HG02885 (cell line): ENCODE results near the gene GIPC2.

Experiments used
- ATAC-seq: cut with Tn5 transposase; IDR thresholded peaks from one replicate; pipeline ENCODE4 v1.9.1; 2021; ENCODE audit warnings: mild to moderate bottlenecking; ENCODE audit not compliant: unreplicated experiment, poor library complexity

The GIPC2 gene

DNA sequence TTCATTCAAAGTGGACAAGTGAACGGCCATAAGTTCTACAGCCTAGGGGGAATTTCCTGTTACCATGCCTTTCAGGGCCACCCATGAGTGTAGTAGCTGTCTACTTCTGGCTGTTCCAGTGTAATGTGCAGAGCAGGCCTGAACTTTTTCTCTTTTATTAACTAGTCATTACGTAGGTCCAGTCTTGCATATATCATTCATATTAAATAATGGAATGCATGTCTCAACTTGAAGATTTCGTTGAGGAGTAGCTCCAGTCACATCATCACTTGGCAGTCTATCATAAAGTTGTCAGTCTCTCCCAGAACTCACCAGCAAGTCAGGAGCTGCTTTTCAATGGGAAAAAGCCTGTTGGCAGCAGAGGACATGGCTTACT lies 12.0 kb upstream of the GIPC2 start:
- ATAC-seq = no peak

DNA sequence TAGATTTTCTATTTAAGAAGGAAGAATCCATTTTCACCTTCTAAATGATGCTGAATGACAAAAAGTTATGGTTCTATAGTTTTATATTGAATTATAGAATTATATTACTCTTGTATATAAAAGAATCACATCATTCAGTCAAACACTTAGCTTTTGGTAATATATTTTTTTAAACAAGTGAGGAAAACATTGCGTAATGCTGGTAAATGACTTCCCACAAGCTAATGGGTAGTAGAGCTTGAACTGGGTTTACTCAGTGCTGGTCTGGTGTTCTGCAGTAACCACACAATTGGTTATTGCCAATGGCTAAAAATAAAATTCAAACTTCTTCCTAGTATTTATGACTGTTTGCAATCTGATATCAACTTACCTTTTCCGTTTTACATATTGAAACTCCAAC lies 10.6 kb upstream of the GIPC2 start:
- ATAC-seq = no peak

DNA sequence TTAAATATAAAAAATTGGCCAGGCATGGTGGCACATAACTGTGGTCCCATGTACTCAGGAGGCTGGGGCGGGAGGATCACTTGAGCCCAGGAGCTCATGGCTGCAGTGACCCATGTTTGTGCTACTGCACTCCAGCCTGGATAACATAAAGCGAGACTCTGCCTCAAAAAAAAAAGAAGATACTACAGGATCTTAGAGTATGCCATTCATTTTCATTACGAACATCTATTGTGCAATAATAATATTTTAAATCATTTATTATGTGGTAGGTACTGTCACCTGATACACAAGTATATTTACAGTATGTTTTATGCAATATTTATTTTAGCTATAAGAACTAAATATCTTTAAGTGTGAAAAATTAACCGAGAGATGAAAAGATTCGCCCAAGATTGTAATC lies 9.3 kb upstream of the GIPC2 start:
- ATAC-seq = no peak

DNA sequence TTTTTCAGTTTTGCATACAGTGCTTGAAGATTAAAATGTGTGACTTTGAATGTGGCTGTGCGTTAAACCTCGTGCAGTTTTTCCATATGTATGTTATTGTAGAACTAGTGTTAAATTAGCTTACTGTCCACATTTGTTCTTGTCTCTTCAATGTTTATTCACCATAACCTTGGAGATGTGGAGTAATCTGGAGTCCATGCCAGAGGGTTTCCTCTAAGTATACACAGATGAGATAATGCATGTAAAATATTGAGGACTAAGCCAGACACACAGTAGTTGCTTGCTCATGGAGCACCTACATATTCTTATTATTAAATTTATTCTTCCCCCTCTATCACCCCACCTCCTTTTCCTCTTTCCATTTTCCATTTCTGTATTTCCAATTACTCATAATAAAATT lies 7.7 kb upstream of the GIPC2 start:
- no peak for ATAC-seq

DNA sequence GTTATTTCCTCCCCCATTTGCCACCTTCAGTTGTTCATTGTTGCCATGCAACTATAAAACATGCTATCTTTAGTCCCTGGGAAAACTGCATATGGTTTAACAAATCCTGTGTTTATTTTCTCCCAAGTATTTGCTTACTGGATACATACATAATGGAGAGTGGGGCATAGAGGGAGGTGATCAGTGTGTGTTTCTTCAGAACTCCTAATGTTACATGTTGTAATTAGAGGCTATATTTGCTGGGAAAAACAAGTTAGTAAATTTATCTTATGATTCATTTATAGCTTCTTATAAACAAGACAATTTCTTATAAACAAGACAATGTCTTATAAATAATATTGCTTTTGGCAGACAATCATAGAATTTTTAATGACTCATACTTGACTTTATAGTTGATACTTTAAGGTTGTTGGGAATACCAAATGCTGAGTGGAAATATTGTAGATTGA lies 7.3 kb upstream of the GIPC2 start:
- ATAC-seq = no peak

DNA sequence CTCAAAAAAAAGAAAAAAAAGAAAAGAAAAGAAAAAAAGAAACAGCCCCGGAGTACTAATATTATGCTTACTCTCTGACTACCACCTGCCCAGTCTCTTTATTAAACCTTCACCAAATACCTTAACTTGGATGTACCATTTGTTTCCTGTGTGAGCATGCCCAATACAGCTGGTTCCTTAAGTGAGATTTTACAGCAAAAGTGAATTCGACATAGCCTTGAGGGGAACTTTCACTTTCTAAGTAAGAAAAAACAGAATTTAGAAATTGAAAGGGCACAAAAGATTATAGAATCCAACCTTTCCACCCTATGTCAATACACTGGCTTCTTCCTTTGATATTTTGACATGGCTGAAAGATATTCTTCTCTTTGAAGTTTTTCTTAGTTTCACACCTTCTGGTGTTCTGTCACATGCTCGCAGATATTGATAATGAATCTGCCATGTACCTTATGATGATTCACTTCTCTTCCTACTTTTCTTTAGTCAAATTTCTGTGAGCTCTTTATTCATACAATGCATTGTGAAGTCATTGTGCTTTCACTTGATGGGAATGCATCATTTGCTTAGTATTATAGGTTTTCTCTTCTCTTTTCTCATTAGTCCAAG lies 5.2 kb upstream of the GIPC2 start:
- peak; percentile 44 for ATAC-seq

DNA sequence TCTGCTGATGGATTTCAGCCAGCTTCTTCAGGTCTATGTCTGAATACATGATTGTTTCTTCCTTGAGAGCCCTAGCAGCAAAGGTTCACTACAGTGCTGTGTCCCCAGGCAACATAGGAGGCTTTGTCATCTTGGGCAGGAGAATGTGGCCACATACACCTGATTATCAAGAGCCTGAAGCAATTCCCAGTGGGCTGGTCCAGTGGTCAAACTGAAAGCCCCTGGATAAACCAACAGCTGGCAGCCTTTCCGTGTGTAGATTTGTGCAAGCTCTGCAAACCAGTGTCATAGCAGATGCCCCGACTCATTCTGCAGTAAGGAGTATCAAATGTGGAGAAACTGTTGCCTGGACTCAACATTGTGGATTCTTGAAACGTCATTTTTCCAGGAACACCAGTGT lies 2.3 kb upstream of the GIPC2 start:
- ATAC-seq = no peak

DNA sequence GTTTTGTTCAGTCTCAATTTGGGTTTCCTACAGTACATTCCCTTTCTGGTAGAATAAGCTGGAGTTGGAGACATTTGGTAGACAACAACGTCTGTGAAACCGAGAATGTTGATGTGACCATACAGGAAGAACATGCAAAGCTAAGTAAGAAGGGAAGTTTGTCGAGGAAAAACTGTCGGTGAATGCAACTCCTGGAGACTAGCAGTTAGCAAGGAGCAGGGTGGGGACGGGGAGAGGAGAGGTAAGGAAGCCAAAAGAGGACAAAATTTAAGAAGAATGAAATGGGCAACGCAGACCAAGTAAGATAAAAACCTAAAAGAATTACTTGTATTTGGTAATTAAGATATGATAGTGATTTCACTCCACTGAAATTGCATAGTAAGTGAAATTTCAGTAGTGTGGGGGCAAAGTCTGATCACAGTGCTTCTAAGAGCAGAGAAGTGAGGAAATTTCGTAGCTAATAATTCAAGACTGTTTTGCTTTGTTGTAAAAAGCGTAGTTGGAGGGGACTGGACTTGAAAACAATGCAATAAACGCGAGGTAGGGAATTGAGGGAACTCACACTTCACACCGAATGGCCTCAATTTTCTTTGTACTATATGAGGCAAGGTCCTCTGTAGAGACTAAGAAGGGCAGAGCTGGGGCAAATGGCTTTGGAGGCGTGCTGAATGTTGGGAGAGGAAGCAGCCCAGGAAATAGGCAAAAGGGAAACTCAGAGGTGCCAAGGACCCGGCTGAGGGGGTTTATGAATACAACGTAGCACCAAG lies 787 bp upstream of the GIPC2 start:
- ATAC-seq = no peak

DNA sequence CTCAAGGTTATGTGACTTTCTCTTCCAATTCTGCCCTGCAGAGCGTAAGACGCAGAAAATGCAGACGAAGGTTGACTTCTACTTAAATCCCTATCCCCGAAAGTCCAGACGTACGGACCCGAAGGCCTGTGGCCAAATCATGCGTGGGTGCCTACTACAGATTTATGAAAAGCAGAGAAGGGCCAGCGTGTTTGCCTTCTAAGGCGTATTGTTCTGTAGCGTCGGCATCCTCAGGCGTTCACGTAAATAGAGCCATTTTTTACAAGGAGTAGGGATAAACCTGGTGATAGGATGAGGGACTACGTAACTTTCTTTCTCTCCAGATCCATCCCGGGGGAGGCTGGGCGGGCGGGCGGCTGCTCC lies 222 bp upstream of the GIPC2 start:
- no peak for ATAC-seq

DNA sequence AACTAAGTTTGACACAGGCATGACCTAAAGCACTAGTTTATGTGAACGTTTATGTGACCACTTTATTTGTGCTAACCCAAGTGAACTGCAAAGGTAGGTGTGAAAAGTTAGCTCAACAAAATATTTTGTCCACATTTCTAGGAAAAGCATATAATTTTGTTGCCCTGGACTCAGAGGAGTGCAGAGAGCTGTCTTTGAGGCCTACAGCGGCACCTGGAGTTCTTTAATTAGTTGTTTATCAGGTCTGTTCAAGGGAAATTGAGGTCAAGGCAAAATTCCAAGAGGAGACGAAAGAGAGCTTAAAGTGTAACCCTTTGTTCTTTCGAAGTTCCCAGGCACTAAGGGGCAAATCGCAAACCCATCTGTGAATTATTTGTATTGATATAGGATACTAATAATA lies 1.3 kb downstream of the GIPC2 start:
- no peak for ATAC-seq

DNA sequence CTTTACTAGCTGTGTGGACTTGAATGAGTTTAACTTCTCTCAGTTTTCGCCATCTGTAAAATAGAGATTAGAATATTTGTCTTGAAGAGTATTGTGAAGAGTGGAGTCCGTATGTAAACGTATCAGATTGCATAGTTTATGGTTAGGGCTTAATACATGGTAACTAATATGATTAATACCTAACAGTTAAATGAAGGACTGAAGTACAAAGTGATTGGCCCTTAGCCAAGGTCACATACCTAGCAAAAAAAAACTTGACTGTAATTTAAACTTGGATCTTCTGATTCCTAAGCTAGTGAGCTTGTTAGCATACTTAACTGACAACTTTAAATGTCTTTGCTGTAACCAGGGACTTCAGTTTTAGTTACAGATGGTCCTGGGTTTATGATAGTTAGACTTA lies 1.9 kb downstream of the GIPC2 start:
- no peak for ATAC-seq

DNA sequence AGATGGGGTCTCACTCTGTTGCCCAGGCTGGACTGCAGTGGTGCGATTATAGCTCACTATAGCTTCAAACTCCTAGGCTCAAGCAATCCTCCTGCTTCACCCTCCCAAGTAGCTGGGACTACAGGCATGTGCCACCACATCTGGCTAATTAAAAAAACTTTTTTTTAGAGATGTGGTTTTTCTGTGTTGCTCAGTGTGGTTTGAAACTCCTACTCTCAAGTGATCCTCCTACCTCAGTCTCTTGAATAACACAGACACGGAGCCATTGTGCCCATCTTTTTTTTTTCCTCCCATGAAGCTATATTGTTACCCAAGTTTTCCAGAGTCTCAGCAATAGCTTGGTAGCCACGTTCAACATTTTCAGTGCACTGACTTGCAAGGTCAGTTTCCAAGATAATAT lies 2.7 kb downstream of the GIPC2 start:
- ATAC-seq = peak; percentile 55

DNA sequence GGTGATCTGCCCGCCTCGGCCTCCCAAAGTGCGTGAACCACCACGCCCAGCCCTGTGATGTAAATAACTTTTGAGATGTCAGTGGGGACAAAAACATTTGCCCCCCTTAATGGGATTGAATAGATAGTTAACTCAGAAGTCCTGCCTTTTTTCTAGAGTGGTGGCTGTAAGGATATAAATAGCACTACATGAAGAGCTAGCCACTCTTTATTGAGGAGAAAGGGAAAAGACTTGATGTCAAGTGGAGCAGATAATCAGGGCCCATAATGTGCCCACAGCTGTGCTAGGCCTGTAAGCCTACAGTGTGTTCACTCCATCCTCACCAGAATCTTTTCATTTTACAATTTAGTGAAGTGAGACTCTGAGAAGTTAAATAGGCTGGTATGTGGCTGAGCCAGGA lies 3.6 kb downstream of the GIPC2 start:
- no peak for ATAC-seq

DNA sequence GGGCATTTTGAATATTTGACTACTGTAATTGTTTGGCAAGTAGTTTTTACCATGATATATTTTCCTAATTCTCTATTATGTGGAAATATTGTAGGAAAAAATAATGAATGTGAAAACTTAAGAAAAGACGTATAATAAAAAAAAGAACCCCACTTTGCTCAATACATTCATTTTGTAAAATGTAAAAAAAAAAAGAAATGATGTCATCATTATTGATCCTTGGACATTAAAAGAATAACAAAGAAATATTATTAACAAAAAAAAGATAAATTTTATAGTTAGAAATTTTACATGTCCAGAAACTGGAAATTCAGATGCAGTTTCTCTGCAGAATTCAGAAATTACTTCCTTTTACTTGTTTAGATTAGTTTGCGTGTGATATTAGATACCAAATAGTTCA lies 5.2 kb downstream of the GIPC2 start:
- no peak for ATAC-seq

DNA sequence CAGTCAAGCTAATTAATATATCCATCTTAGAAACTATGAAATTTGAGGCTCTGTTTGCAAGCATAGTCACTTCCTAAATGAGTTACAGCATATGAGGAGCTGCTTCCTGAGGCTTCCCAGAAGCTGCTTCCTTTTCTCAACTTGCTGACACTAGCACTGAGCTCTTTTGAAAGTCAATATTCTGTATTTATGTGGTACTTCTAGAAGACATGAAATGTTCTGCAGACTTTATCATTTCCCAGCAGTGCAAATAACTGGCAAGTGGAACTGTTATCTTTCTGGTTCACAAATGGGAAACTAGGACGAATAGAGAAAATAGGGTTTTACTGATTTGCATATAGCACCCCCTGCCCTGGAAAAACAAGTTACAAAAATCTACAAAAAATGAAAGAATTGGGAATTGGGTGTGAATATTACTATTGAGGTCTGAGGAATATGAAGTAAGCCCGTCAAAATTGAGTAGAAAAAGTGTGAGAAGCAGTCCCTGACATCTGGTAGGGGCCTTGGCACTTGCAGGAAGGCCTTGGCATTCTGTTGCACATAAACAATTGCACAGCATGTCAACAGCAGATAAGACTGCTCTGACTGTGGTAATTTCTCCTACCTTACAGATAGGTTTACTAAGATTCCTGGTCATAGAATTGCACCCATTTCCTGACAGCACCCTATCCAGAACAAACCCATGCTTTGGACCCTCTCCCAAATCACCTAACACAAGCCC lies 7.1 kb downstream of the GIPC2 start:
- no peak for ATAC-seq

DNA sequence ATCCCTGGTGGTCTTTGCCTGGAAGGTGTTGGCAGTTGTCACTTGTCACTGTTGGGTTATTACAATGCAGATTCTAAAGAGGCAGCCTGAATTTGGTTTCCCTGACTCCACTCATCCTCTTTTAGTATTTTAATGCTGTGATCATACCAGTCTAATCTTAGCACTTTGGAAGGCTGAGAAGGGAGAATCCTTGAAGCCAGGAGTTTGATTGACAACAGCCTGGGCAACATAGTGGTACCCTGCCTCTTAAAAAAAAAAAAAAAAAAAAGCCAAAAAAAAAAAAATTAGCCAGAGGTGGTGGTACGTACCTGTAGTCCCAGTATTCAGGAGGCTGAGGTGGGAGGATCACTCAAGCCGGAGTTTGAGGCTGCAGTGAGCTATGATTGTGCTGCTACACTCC lies 7.7 kb downstream of the GIPC2 start:
- ATAC-seq = no peak

DNA sequence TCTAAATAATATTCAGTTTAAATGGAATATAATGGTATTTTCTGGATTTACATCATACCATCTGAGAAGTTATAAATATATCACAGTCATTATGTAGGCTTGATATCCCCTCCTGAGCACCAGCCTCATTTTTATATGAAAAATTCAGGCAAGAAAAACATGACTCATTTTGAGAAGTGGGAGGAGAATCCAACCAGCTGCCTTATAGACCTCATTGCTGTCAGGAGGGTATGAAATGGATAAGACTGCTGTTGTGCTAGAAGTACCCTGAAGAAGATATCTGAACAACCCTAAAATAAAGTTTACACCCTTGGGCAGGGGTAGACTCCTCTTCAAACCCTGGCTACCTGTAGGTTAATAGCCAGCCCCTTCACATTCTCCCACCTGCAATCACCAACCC lies 8.8 kb downstream of the GIPC2 start:
- no peak for ATAC-seq

DNA sequence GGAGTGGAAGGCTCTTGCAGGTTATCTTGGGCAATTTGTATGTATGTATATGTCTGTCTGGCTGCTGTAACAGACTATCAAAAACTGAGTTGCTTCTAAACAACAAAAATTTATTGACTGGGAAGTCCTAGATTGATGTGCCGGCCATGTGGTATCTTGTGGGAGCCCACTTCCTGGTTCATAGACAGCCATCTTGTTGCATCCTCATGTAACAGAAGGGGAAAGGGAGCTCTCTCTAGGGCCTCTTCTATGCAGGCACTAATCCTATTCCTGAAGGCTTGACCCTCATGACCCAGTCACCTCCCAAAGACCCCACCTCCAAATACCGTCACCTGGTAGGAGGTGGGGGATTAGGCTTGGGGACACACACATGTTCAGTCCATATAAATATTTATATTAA lies 9.2 kb downstream of the GIPC2 start:
- no peak for ATAC-seq

DNA sequence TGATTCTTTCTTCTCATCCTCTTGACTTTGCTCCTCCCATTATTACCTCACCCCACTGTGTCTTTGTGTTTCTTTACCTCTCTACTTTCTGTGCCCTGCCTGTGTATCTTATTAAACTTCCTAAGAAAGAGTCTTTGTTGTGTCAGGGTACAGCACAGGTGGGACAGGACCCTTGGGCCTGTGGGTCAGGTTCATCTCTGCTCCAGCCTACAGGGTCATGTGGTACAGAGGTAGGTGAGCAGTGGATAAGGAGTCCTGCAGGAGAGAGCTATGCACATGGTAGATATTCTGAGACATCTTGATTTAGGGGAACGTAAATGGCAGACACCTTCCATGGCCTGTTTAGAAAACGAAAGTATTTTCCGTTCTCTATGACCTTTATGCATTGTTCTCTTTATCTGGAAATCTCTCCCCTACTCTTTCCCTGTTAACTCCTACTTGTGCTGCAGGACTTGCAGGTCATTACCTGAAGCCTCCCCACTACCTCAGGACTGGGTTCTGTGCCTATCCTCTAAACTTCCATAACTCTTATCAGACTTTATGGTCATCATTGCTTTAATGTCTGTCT lies 9.9 kb downstream of the GIPC2 start:
- ATAC-seq = no peak

DNA sequence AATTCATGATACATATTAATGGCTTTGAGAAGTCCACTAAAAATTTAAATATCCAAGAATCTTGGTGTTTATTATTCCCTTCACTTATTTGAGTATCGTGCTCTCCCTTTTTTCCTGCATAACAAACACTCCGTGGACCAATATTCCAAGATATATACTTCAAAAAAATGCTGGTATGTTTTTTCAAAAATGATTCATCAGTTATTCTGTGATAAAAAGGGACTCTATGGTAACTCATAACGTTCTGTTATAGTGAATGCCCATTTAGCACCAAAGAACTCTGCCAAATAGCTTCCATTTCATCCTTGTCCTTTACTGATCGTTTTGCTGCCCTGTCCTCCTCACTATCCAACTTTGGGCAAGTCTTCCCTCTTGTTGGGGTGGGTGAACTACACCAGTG lies 12.9 kb downstream of the GIPC2 start:
- ATAC-seq = no peak

DNA sequence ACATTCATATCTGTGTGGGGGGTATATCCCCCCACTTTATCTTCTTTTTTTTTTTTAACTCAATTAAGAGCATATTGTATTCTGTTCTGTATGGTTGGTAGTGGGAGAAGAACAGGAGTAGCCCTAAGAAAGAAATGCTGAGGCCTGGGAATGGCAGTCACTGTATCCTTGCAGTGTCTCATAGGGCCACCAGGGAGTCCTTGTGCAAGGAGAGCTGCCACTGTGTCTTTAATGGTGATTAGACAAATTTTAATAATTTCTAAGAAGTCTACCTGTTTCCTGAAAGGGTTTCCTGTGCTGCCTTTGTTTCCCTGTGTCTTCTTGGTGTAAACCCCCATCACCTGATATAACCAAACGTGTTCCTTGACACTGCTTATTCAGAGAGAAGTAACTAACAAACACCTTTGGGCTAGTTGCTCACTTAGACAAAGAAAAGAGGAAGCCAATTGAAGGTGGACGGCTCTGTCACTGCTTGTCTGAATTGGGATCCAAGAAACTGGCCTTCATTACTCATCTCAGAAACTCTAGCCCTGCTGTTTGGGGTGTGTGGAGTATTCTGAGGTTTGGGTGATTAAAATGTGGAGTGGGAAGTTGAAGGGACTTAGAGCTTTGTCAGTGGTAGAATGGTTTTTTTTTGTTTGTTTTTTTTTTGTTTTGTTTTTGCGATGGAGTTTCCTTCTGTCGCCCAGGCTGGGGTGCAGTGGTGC lies 15.2 kb downstream of the GIPC2 start:
- peak; percentile 96 for ATAC-seq
